Osteoblast (primary cell): Measurements from ENCODE around the gene DDX49. TPM values are rescaled to one million over a fixed set of nuclear protein-coding genes. Genes with fewer than 3 reads are reported as not detected.

ENCODE experiments used
- DNase-seq: peaks from one replicate; pipeline ENCODE4 v3.0.0; 2011; ENCODE audit warnings: low spot score, mixed read lengths; ENCODE audit not compliant: insufficient read length; ENCODE audit errors: missing footprints
- H2AFZ ChIP-seq: 2 replicates; pipeline ENCODE4 v1.6.0; 2011; ENCODE audit warnings: mild to moderate bottlenecking, low read length
- H3K27ac ChIP-seq: 2 replicates; pipeline ENCODE4 v1.5.1; 2011; ENCODE audit warnings: mild to moderate bottlenecking, low read depth, low read length, moderate library complexity
- H3K27me3 ChIP-seq: 2 replicates; pipeline ENCODE4 v1.6.0; 2012; ENCODE audit warnings: mild to moderate bottlenecking, control low read depth, inconsistent platforms, low read length, moderate library complexity; ENCODE audit not compliant: insufficient read depth
- H3K36me3 ChIP-seq: 2 replicates; pipeline ENCODE4 v1.5.1; 2011; ENCODE audit warnings: mild to moderate bottlenecking, low read length, control low read depth, moderate library complexity; ENCODE audit not compliant: insufficient read depth
- H3K4me1 ChIP-seq: 2 replicates; pipeline ENCODE4 v1.5.1; 2011; ENCODE audit warnings: mild to moderate bottlenecking, low read length, control low read depth, moderate library complexity; ENCODE audit not compliant: insufficient read depth
- H3K4me2 ChIP-seq: 2 replicates; pipeline ENCODE4 v1.6.0; 2011; ENCODE audit warnings: mild to moderate bottlenecking, low read length; ENCODE audit not compliant: insufficient read depth
- H3K4me3 ChIP-seq: fragments of 200-600 bp; sonication (generic); 3 replicates; pipeline ENCODE4 v1.5.1; 2012; ENCODE audit warnings: mild to moderate bottlenecking, low read length, inconsistent platforms; ENCODE audit not compliant: insufficient read depth
- H3K79me2 ChIP-seq: 2 replicates; pipeline ENCODE4 v1.6.0; 2012; ENCODE audit warnings: mild to moderate bottlenecking, low read length, control low read depth, inconsistent platforms; ENCODE audit not compliant: insufficient read depth
- H3K9me3 ChIP-seq: 2 replicates; pipeline ENCODE4 v1.5.1; 2011; ENCODE audit warnings: low read depth, low read length, control low read depth
- H4K20me1 ChIP-seq: 2 replicates; pipeline ENCODE4 v1.6.0; 2012; ENCODE audit warnings: mild to moderate bottlenecking, low read length, control low read depth; ENCODE audit not compliant: insufficient read depth
- CTCF ChIP-seq: IDR thresholded peaks from 2 replicates; pipeline ENCODE4 v1.5.1; 2011; ENCODE audit warnings: mild to moderate bottlenecking, low read depth, low read length, moderate library complexity; ENCODE audit errors: extremely low read depth
- total RNA-seq: library from RNA; depleted of rRNA; stranded (reverse); fragments of >200 nt; gene quantifications from 2 replicates; pipeline ENCODE4 v1.2.3, GENCODE V29; 2012

DDX49 gene
- total RNA-seq, 1 donor, result 46.7 TPM

GRCh38 chr19:18905058-18905456 is 14.5 kb upstream of the DDX49 start:
- H3K36me3 ChIP-seq, result peaks cover 37% of the 10 kb centered on the region
- no peaks in the 10 kb centered on the region for H3K27me3 ChIP-seq
- H3K9me3 ChIP-seq, result no peaks in the 10 kb centered on the region
- peaks cover 12% of the 10 kb centered on the region for H4K20me1 ChIP-seq
- no peak overlapping the region for H3K4me3 ChIP-seq
- no peak for TF ChIP-seq CTCF
- H3K4me2 ChIP-seq, result no peak overlapping the region
- H3K4me1 ChIP-seq, result no peaks in the 10 kb centered on the region
- H3K27ac ChIP-seq, result no peak overlapping the region
- no peaks in the 10 kb centered on the region for H3K79me2 ChIP-seq
- H2AFZ ChIP-seq, result no peak overlapping the region
- peak; percentile 27 for DNase-seq

DNA sequence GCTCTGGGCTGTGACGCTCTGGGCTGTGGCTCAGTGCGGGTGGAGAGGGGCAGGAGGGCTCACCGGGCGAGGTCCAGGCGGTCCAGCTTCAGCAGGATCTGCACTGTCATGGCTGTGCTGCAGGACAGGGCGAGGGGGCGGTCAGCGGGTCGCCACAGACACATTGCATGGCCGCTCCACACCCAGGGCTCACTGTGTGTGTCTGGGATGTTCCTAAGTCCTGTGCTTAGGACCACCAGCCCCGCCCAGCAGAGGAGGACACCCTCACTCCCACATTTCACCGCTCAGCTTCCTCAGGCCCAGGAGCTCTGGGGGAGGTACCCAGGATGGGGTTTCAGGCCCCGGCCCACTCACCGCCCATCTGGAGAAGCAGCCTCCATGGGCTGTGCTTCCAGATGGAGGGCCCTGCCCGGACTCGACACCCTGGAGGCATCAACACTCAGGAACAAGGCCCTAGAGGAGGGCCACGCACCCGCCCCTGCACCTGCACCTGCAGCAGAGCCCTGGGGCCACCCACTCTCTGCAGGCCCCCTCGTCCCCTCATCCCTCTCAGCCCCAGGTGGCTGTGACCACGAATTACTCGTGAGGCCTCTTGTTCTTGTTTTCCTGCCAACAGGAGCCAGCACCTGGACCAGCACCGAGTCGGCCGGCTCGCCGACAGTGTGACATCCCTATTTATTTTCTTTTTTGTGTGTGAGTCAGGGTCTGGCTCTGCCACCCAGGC is 13.8 kb upstream of the DDX49 start:
- Histone ChIP-seq H3K27me3 (no peaks in the 10 kb centered on the region), H2AFZ (no peak overlapping the region), H3K9me3 (no peaks in the 10 kb centered on the region), H3K4me3 (no peak overlapping the region), H3K4me1 (no peaks in the 10 kb centered on the region), H3K27ac (no peak overlapping the region), H3K36me3 (peaks cover 38% of the 10 kb centered on the region), H3K79me2 (peaks cover 3% of the 10 kb centered on the region), H3K4me2 (no peak overlapping the region), H4K20me1 (peaks cover 13% of the 10 kb centered on the region)
- DNase-seq, result peak; percentile 61
- no peak for TF ChIP-seq CTCF

GRCh38 chr19:18906605-18907519 is 12.7 kb upstream of the DDX49 start:
- no peak for TF ChIP-seq CTCF
- Histone ChIP-seq H3K9me3 (no peaks in the 10 kb centered on the region), H3K27ac (no peak overlapping the region), H3K4me2 (no peak overlapping the region), H4K20me1 (peaks cover 20% of the 10 kb centered on the region), H3K79me2 (peaks cover 10% of the 10 kb centered on the region), H3K36me3 (peaks cover 40% of the 10 kb centered on the region), H3K27me3 (no peaks in the 10 kb centered on the region), H2AFZ (no peak overlapping the region), H3K4me1 (no peaks in the 10 kb centered on the region), H3K4me3 (no peak overlapping the region)
- DNase-seq, result no peak

DNA sequence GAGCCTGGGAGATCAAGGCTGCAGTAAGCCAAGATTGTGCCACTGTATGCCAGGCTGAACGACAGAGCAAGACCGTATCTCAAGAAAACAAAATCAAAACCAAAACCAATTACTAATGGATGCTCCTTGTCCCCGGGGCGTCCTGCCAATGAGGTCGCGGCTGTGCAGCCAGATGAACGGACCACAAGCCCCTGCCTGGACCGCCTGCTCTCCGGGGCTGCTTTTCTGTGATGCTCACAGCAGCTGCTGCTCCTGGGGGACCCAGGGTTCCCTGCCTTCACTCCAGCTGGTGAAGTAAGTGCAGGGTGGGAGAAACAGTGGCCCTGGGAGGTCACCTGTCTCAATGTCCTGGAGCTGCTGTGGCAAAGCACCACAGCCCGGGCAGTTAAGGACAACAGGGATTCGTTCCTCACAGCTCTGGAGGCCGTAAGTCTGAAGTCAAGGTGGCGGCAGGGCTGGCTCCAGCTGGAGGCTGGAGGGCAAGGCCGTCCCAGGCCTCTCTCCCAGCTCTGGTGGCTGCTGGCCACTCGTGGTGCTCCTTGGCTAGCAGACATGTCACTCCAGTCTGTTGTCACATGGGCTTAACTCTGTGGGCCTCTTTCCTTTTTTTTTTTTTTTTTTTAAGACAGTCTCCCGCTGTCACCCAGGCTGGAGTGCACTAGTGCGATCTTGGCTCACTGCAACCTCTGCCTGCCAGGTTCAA is 10.4 kb upstream of the DDX49 start:
- no peak for TF ChIP-seq CTCF
- Histone ChIP-seq H3K4me1 (no peaks in the 10 kb centered on the region), H3K4me3 (no peak overlapping the region), H3K79me2 (peaks cover 28% of the 10 kb centered on the region), H3K27ac (no peak overlapping the region), H3K4me2 (no peak overlapping the region), H2AFZ (no peak overlapping the region), H4K20me1 (peaks cover 34% of the 10 kb centered on the region), H3K9me3 (no peaks in the 10 kb centered on the region), H3K36me3 (peaks cover 42% of the 10 kb centered on the region), H3K27me3 (no peaks in the 10 kb centered on the region)
- no peak for DNase-seq
